HG02870 (cell line): ENCODE results near the gene SREBF1.

Experiments
- ATAC-seq: cut with Tn5 transposase; IDR thresholded peaks from one replicate; pipeline ENCODE4 v1.9.1; 2021; ENCODE audit warnings: mild to moderate bottlenecking, moderate library complexity; ENCODE audit not compliant: unreplicated experiment

The SREBF1 gene

GRCh38 chr17:17783116-17783824, 53.5 kb downstream of the SREBF1 start:
- no peak for ATAC-seq

- ATAC-seq, result no peak
Measured at GRCh38 chr17:17782523-17783115, 54.2 kb downstream of the SREBF1 start.

- ATAC-seq, result no peak
Measured at GRCh38 chr17:17781591-17782496, 54.9 kb downstream of the SREBF1 start.

GRCh38 chr17:17780922-17781590, 55.7 kb downstream of the SREBF1 start:
- ATAC-seq, result no peak

GRCh38 chr17:17779015-17779611, 57.7 kb downstream of the SREBF1 start:
- ATAC-seq, result no peak

- no peak for ATAC-seq
Measured at GRCh38 chr17:17778308-17779014, 58.3 kb downstream of the SREBF1 start.

GRCh38 chr17:17776889-17777288, 59.9 kb downstream of the SREBF1 start:
- no peak for ATAC-seq

- no peak for ATAC-seq
Measured at GRCh38 chr17:17774009-17774881, 62.5 kb downstream of the SREBF1 start.

GRCh38 chr17:17772231-17772630, 64.6 kb downstream of the SREBF1 start:
- no peak for ATAC-seq

- no peak for ATAC-seq
Measured at GRCh38 chr17:17771498-17772201, 65.1 kb downstream of the SREBF1 start.

- no peak for ATAC-seq
Measured at GRCh38 chr17:17770632-17771044, 66.1 kb downstream of the SREBF1 start.

- ATAC-seq, result no peak
Measured at GRCh38 chr17:17769869-17770631, 66.7 kb downstream of the SREBF1 start.

GRCh38 chr17:17768424-17769088, 68.2 kb downstream of the SREBF1 start:
- no peak for ATAC-seq

GRCh38 chr17:17767887-17768418, 68.8 kb downstream of the SREBF1 start:
- ATAC-seq, result no peak

GRCh38 chr17:17767154-17767869, 69.5 kb downstream of the SREBF1 start:
- ATAC-seq, result no peak

GRCh38 chr17:17766744-17767120, 70.1 kb downstream of the SREBF1 start:
- ATAC-seq, result no peak
